IPS-20b (cell line): Measurements from ENCODE around the gene SSX7.
"Not testable (repeated sequence)": the region's sequence is repeated elsewhere in the genome, so short reads cannot be mapped to it uniquely, and the experiment has no call there.

Experiments
- H3K27ac ChIP-seq: one replicate; pipeline ENCODE4 v1.5.1; 2013; ENCODE audit warnings: low read length
- H3K27me3 ChIP-seq: 2 replicates; pipeline ENCODE4 v1.6.1; 2013; ENCODE audit warnings: mild to moderate bottlenecking, low read length, inconsistent platforms; ENCODE audit not compliant: insufficient read depth
- H3K36me3 ChIP-seq: 2 replicates; pipeline ENCODE4 v1.6.1; 2013; ENCODE audit warnings: low read depth, mild to moderate bottlenecking, inconsistent platforms, low read length, moderate library complexity; ENCODE audit not compliant: insufficient read depth
- H3K4me1 ChIP-seq: 2 replicates; pipeline ENCODE4 v1.6.1; 2013; ENCODE audit warnings: mild to moderate bottlenecking, control low read depth, inconsistent platforms, low read length, moderate library complexity; ENCODE audit not compliant: insufficient read depth
- H3K4me3 ChIP-seq: 2 replicates; pipeline ENCODE4 v1.5.1; 2013; ENCODE audit warnings: mild to moderate bottlenecking, low read length, inconsistent platforms
- H3K9ac ChIP-seq: 2 replicates; pipeline ENCODE4 v1.6.1; 2013; ENCODE audit warnings: low read depth, mild to moderate bottlenecking, inconsistent platforms, low read length, moderate library complexity
- H3K9me3 ChIP-seq: 2 replicates; pipeline ENCODE4 v1.6.1; 2013; ENCODE audit warnings: mild to moderate bottlenecking, low read depth, low read length, inconsistent platforms; ENCODE audit not compliant: insufficient read depth

SSX7 gene

GRCh38 chrX:52654800-52655199, at the start of gene SSX7:
TSS of gene SSX7 (minus strand) at chrX:52654900. CDS start at chrX:52653472, 1,428 bp downstream.
- not testable (repeated sequence) for H3K9ac ChIP-seq, H3K27ac ChIP-seq, H3K4me3 ChIP-seq, H3K9me3 ChIP-seq, H3K36me3 ChIP-seq, H3K4me1 ChIP-seq, H3K27me3 ChIP-seq

GRCh38 chrX:52692034-52692433, 37.3 kb upstream of the SSX7 start:
- not testable (repeated sequence) for H3K27ac ChIP-seq, H3K4me3 ChIP-seq, H3K9me3 ChIP-seq, H3K4me1 ChIP-seq, H3K27me3 ChIP-seq, H3K9ac ChIP-seq, H3K36me3 ChIP-seq

- H3K36me3 ChIP-seq, H3K4me3 ChIP-seq, H3K27me3 ChIP-seq, H3K27ac ChIP-seq, H3K9ac ChIP-seq, H3K9me3 ChIP-seq, H3K4me1 ChIP-seq: not testable (repeated sequence)
These were observed 7.5 kb upstream of the SSX7 start for GRCh38 chrX:52662218-52662617.

GRCh38 chrX:52655475-52655874, 775 bp upstream of the SSX7 start:
- not testable (repeated sequence) for H3K36me3 ChIP-seq, H3K4me1 ChIP-seq, H3K4me3 ChIP-seq, H3K9ac ChIP-seq, H3K27me3 ChIP-seq, H3K9me3 ChIP-seq, H3K27ac ChIP-seq

GRCh38 chrX:52650676-52651075, 4.0 kb downstream of the SSX7 start:
- H3K9ac ChIP-seq, H3K9me3 ChIP-seq, H3K27ac ChIP-seq: not testable (repeated sequence)

GRCh38 chrX:52648956-52649355, 5.7 kb downstream of the SSX7 start:
- H3K27me3 ChIP-seq, H3K36me3 ChIP-seq, H3K4me3 ChIP-seq, H3K9ac ChIP-seq, H3K4me1 ChIP-seq, H3K27ac ChIP-seq, H3K9me3 ChIP-seq: not testable (repeated sequence)

More at GRCh38 chrX:52650676-52651075, 4.0 kb downstream of the SSX7 start:
- not testable (repeated sequence) for H3K36me3 ChIP-seq, H3K27me3 ChIP-seq, H3K4me1 ChIP-seq, H3K4me3 ChIP-seq

- not testable (repeated sequence) for H3K9me3 ChIP-seq, H3K4me1 ChIP-seq, H3K27ac ChIP-seq, H3K4me3 ChIP-seq, H3K9ac ChIP-seq, H3K36me3 ChIP-seq, H3K27me3 ChIP-seq
These were observed 26.2 kb downstream of the SSX7 start for GRCh38 chrX:52628483-52628882.

- H3K27me3 ChIP-seq, H3K4me3 ChIP-seq, H3K4me1 ChIP-seq, H3K9me3 ChIP-seq, H3K36me3 ChIP-seq, H3K27ac ChIP-seq, H3K9ac ChIP-seq: not testable (repeated sequence)
These were observed 34.0 kb downstream of the SSX7 start for GRCh38 chrX:52620661-52621060.

GRCh38 chrX:52608961-52609360, 45.7 kb downstream of the SSX7 start:
- Histone ChIP-seq H3K4me3 (no peak overlapping the region), H3K4me1 (no peaks in the 10 kb centered on the region), H3K36me3 (no peaks in the 10 kb centered on the region), H3K27me3 (no peaks in the 10 kb centered on the region), H3K9me3 (no peaks in the 10 kb centered on the region), H3K9ac (no peak overlapping the region), H3K27ac (no peak overlapping the region)

- H3K9me3 ChIP-seq, H3K36me3 ChIP-seq, H3K4me1 ChIP-seq, H3K9ac ChIP-seq, H3K4me3 ChIP-seq, H3K27me3 ChIP-seq, H3K27ac ChIP-seq: not testable (repeated sequence)
These were observed 51.5 kb downstream of the SSX7 start for GRCh38 chrX:52603151-52603550.

GRCh38 chrX:52598886-52599285, 55.8 kb downstream of the SSX7 start:
- H3K9ac ChIP-seq, result no peak overlapping the region
- no peaks in the 10 kb centered on the region for H3K4me1 ChIP-seq
- H3K4me3 ChIP-seq, result no peak overlapping the region
- H3K27ac ChIP-seq, result no peak overlapping the region
- H3K9me3 ChIP-seq, result no peaks in the 10 kb centered on the region
- H3K36me3 ChIP-seq, result no peaks in the 10 kb centered on the region
- no peaks in the 10 kb centered on the region for H3K27me3 ChIP-seq

- Histone ChIP-seq H3K36me3 (no peaks in the 10 kb centered on the region), H3K27ac (no peak overlapping the region), H3K27me3 (no peaks in the 10 kb centered on the region), H3K4me3 (no peak overlapping the region), H3K4me1 (no peaks in the 10 kb centered on the region), H3K9ac (no peak overlapping the region), H3K9me3 (no peaks in the 10 kb centered on the region)
These were observed 60.0 kb downstream of the SSX7 start for GRCh38 chrX:52594658-52595057.
